Stimulated activated CD8-positive, alpha-beta memory T cell treated with anti-CD3 and anti-CD28 coated beads, Interleukin-12 subunit alpha, Interleukin-12 subunit beta, amount 100 ng/mL, for 4 hours (primary cell): Measurements from ENCODE around the gene RASGEF1C.
A peak's percentile ranks its signal among the peaks of the same experiment; 100 is the strongest.
"Not testable (repeated sequence)": the region's sequence is repeated elsewhere in the genome, so short reads cannot be mapped to it uniquely, and the experiment has no call there.

Experiments used
- DNase-seq: peaks from one replicate; pipeline ENCODE4 v3.0.0-alpha.2; 2020; ENCODE audit warnings: low read depth

The RASGEF1C gene

GRCh38 chr5:180135967-180136629 is 72.9 kb downstream of the RASGEF1C start:
- no peak for DNase-seq

GRCh38 chr5:180135128-180135955 is 73.7 kb downstream of the RASGEF1C start:
- peak; percentile 13 for DNase-seq

GRCh38 chr5:180133971-180134508 is 75.0 kb downstream of the RASGEF1C start:
- no peak for DNase-seq

- no peak for DNase-seq
These were observed 75.5 kb downstream of the RASGEF1C start for GRCh38 chr5:180133551-180133950.

- DNase-seq: no peak
These were observed 76.0 kb downstream of the RASGEF1C start for GRCh38 chr5:180133060-180133459.

GRCh38 chr5:180130876-180131740 is 77.9 kb downstream of the RASGEF1C start:
- no peak for DNase-seq

- no peak for DNase-seq
These were observed 78.6 kb downstream of the RASGEF1C start for GRCh38 chr5:180130291-180130869.

GRCh38 chr5:180129291-180130190 is 79.5 kb downstream of the RASGEF1C start:
- no peak for DNase-seq

GRCh38 chr5:180128671-180129261 is 80.2 kb downstream of the RASGEF1C start:
- DNase-seq: no peak

GRCh38 chr5:180127682-180128670 is 81.0 kb downstream of the RASGEF1C start:
- no peak for DNase-seq

- DNase-seq: peak; percentile 15
These were observed 82.0 kb downstream of the RASGEF1C start for GRCh38 chr5:180126716-180127681.

- not testable (repeated sequence) for DNase-seq
These were observed 82.9 kb downstream of the RASGEF1C start for GRCh38 chr5:180126156-180126555.

GRCh38 chr5:180124662-180125061 is 84.3 kb downstream of the RASGEF1C start:
- DNase-seq: not testable (repeated sequence)

GRCh38 chr5:180122875-180123274 is 86.1 kb downstream of the RASGEF1C start:
- no peak for DNase-seq

GRCh38 chr5:180121826-180122413 is 87.1 kb downstream of the RASGEF1C start:
- DNase-seq: no peak

GRCh38 chr5:180120237-180121101 is 88.5 kb downstream of the RASGEF1C start:
- no peak for DNase-seq

GRCh38 chr5:180119903-180120236 is 89.1 kb downstream of the RASGEF1C start:
- DNase-seq: no peak
